22Rv1 (cell line): ENCODE results near the gene ABCE1.
A peak's percentile ranks its signal among the peaks of the same experiment; 100 is the strongest.
"Not testable (repeated sequence)": the region's sequence is repeated elsewhere in the genome, so short reads cannot be mapped to it uniquely, and the experiment has no call there.

Experiments
- H3K27ac ChIP-seq: fragments of 450-650 bp; 2 replicates; pipeline ENCODE4 v1.5.1; 2017
- CTCF ChIP-seq: fragments of 450-650 bp; IDR thresholded peaks from 2 replicates; pipeline ENCODE4 v1.5.1; 2017; ENCODE audit warnings: mild to moderate bottlenecking
- ZFX ChIP-seq: fragments of 450-650 bp; IDR thresholded peaks from 2 replicates; pipeline ENCODE4 v1.6.1; 2017; ENCODE audit warnings: antibody characterized with exemption, borderline replicate concordance

Gene ABCE1

GRCh38 chr4:145132511-145133098, 34.5 kb downstream of the ABCE1 start:
- H3K27ac ChIP-seq = no peak overlapping the region; the same call in 1 of the 2 replicates
- TF ChIP-seq ZFX (no peak), CTCF (no peak)

- H3K27ac ChIP-seq = not testable (repeated sequence)
Measured at GRCh38 chr4:145136219-145136618, 38.1 kb downstream of the ABCE1 start.

- TF ChIP-seq ZFX = no peak
- TF ChIP-seq CTCF = no peak
- H3K27ac ChIP-seq = no peak overlapping the region
Measured at GRCh38 chr4:145148980-145149379, 50.9 kb downstream of the ABCE1 start.

- no peak for TF ChIP-seq CTCF
- no peak for TF ChIP-seq ZFX
- no peak overlapping the region for H3K27ac ChIP-seq
Measured at GRCh38 chr4:145153181-145153903, 55.2 kb downstream of the ABCE1 start.

GRCh38 chr4:145153904-145154298, 55.8 kb downstream of the ABCE1 start:
- H3K27ac ChIP-seq = no peak overlapping the region
- TF ChIP-seq ZFX (no peak), CTCF (no peak)

- no peak overlapping the region for H3K27ac ChIP-seq
- no peak for TF ChIP-seq ZFX
- peak; percentile 58 for TF ChIP-seq CTCF
Measured at GRCh38 chr4:145154573-145154972, 56.5 kb downstream of the ABCE1 start.

GRCh38 chr4:145155268-145155870, 57.3 kb downstream of the ABCE1 start:
- no peak overlapping the region for H3K27ac ChIP-seq
- no peak for TF ChIP-seq CTCF
- TF ChIP-seq ZFX = no peak
